ENCODE measurements around the gene LRRC25.
"Not testable (repeated sequence)": the region's sequence is repeated elsewhere in the genome, so short reads cannot be mapped to it uniquely, and the experiment has no call there.

LRRC25 gene

GRCh38 chr19:18401580-18402112, 4.2 kb upstream of the LRRC25 start:
- DNase-seq, result peak; percentile 66

GRCh38 chr19:18399008-18399407, 1.6 kb upstream of the LRRC25 start:
- DNase-seq, result no peak

- DNase-seq, result no peak
Measured at GRCh38 chr19:18396471-18397241, 766 bp downstream of the LRRC25 start.

DNA sequence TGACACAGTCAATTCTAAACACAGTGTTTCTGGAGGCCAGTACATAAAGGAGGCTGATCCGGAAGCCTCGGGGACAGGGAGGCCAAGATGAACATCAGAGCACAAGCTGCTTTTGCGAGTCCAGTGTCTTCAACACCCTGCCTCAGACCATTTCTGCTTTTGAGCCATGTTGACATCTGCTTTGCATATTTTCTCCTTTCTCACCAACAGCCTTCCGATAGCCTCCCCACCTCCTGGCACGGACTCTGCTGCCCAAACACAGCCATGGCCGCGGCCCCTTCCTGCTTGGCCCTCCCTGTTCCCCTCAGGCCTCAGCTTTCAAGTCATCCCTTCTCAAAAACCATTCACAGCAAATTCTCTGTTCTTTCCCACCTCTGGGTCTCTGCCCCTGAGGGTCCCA, 3.6 kb downstream of the LRRC25 start:
- DNase-seq, result no peak

DNA sequence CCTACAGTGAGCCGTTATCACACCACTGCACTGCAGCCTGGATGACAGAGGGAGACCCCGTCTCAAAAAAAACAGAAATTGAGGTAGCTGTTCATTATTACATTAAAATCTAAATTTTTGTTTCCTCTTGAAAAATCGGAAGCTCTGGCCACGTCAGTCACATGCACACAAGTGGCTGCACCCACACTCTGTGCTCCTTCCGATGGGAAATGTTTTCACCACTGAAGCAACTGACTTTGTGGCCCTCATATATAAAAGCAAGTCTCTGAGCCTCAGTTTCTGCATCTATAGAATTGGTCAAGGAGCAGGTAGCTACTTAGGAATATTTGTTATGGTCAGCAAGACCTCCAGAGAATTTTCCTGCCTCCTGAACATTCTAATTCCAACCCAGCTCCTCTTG, 4.5 kb downstream of the LRRC25 start:
- no peak for DNase-seq

- no peak for DNase-seq
Measured at GRCh38 chr19:18392417-18392816, 5.0 kb downstream of the LRRC25 start.

DNA sequence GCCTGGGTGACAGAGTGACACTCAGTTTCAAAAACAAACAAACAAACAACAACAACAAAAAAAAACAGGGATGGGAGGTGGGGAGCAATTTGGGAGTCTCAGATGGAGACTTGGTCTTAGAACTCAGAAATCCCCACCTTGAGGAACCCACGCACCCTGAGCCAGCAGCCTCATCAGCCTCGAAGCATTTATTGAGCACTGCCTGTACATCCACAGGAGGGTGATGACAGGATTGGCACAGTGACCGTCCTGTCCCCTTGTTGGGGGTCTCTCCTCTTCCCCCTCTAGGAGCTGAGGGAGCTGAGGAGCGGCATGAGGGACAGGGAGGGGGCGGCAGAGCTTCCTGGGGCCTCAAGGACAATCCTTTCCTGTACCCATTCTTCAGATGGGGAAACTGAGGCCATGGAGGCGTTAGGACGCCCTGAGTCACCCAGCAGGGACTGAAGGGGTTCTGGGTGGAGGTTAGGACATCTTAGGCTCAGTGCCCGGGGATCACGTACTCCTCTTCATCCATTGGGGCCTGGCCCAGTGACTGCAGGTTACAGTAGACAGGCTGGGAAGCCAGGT, 5.8 kb downstream of the LRRC25 start:
- DNase-seq, result no peak

DNA sequence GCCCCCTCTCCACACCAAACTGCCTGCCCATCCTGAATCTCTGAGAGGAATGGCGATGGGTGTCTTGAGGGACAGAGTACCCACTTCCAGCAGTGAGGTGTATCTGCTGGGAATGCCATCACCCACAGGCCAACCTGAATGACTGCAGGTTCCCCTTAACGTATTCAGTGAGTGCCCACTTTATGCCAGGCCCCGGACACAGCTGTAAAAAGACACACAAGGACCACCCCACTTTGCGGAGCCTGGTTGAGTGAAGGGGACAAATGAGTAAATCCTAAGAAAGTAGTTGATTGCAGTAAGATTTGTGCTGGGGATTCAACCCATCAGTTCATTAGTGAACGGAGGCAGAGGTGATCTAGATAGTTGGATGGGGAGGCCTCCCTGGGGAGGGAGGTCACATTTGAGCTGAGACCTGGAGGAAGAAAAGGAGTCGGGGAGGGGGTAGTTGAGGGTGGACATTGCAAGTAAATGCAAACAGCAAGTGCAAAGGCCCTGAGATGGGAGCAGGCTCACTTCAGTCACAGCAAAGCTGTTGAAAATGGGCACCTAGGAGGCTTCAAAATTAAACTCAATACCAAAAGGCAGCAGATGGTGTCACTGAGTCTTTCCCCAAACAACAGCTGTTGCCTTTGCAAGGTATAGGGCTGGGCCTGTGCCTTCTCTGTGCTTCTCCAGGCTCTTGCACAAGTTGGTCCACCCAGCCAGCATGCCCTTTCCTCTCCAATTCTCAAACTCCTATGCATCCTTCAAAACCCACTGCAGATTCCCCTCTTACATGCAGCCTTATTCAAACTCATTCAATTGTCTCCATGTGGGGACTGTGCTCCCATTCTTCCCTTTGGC, 7.1 kb downstream of the LRRC25 start:
- no peak for DNase-seq

- DNase-seq, result no peak
Measured at GRCh38 chr19:18389726-18390064, 7.7 kb downstream of the LRRC25 start.

- no peak for DNase-seq
Measured at GRCh38 chr19:18388960-18389725, 8.3 kb downstream of the LRRC25 start.

- DNase-seq, result peak; percentile 44
Measured at GRCh38 chr19:18388100-18388959, 9.1 kb downstream of the LRRC25 start.

DNA sequence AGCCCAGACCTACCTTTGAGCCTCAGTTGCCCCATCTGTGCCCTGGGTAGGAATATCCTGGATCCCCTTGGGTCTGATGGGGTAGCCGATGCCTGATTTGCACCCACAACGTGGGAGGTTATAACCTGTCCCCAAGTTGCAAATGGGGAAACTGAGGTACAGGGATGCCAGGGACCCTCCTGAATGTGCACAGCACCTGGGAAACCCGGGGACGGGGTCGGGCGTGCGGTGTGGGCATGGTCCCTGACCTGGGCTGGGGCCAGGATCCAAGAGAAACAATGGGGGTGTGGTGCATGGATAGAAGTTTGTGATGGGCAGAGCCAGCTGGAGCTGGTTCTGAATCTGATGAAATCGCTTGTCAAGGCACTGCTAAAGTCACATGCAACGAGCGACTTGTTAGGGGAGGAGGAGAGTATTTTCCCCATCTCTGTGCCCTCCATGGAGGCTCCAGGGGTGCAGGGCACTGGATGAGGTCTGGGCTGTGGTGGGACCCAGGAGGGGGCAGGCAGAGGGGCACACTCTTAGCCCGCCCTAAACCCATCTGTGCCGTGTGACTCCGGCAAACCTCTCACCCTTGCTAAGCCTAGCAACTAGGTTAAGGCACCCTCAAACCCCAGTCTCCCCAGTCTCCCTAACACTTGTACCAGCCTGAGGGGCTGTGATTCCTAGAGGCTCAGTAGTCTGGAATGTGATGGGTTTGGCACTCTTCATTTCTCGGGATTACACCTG, 10.7 kb downstream of the LRRC25 start:
- peak; percentile 74 for DNase-seq

DNA sequence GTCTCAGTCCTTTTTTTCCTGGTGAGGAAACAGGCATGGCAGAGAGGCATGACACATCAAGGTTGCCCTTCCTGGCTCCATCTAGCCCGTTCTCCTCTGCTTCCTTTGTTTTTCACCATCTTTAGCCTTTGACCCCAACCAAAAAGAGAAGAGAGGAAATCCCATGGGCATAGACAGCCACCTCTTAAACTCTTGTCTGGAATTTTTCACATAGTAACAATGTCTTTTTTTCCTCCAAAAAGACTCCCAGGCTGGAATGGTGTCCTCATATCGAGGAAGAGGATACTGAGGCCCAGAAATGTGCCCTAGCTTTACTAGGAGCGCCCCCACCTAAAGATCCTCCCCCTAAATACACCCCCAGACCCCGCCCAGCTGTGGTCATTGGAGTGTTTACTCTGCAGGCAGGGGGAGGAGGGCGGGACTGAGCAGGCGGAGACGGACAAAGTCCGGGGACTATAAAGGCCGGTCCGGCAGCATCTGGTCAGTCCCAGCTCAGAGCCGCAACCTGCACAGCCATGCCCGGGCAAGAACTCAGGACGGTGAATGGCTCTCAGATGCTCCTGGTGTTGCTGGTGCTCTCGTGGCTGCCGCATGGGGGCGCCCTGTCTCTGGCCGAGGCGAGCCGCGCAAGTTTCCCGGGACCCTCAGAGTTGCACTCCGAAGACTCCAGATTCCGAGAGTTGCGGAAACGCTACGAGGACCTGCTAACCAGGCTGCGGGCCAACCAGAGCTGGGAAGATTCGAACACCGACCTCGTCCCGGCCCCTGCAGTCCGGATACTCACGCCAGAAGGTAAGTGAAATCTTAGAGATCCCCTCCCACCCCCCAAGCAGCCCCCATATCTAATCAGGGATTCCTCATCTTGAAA, 11.5 kb downstream of the LRRC25 start, which contains the start of gene GDF15:
TSS of gene GDF15 (plus strand) at position 484 of the 868 bp plus-strand sequence. CDS start at position 516, 32 bp downstream.
- peak; percentile 78 for DNase-seq

GRCh38 chr19:18385359-18385674, 12.1 kb downstream of the LRRC25 start:
- no peak for DNase-seq

- DNase-seq, result no peak
Measured at GRCh38 chr19:18384775-18385174, 12.6 kb downstream of the LRRC25 start.

DNA sequence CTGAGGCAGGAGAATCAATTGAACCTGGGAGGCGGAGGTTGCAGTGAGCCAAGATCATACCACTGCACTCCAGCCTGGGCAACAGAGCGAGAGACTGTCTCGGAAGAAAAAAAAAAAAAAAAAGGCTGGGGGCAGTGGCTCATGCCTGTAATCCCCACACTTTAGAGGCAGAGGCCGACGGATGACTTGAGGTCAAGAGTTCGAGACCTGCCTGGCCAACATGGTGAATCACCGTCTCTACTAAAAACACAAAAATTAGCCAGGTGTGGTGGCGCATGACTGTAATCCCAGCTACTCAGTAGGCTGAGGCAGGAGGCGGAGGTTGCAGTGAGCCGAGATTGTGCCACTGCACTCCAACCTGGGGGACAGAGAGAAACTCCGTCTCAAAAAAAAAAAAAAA, 13.8 kb downstream of the LRRC25 start:
- DNase-seq, result not testable (repeated sequence)

DNA sequence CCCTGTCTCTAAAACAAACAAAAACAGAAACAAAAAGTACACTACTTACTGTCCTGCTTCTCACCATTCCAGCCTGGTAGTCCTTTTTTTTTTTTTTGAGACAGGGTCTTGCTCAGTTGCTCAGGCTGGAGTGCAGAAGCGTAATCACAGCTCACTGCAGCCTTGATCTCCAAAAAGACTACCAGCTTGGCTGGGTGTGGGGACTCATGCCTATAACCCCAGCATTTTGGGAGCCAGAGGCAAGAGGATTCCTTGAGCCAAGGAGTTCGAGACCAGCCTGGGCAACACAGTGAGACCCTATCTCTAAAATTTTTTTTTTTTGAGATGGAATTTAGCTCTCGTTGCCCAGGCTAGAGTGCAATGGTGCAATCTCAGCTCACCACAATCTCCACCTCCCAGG, 16.6 kb downstream of the LRRC25 start:
- no peak for DNase-seq

GRCh38 chr19:18379803-18380747, 17.3 kb downstream of the LRRC25 start:
- peak; percentile 85 for DNase-seq

DNA sequence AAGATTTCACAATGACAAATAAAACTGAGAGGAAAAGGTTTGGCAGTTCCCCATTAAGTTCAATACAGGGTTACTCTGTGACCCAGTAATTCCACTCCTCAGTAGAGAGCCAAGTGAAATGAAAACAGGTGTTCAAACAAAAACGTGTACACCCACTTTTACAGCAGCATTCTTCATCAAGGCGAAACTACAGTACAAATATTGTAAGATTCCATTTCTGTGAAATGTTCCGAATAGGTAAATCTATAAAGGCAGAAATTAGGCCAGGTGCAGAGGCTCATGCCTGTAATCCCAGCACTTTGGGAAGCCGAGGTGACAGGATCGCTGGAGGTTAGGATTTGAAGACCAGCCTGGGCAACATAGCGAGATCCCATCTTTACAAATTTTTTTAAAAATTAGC, 20.4 kb downstream of the LRRC25 start:
- no peak for DNase-seq
